Activated CD8-positive, alpha-beta memory T cell treated with anti-CD3 and anti-CD28 coated beads, Interleukin-2, amount 10 ng/mL, durations not matched to agents 7 days and 5 days (primary cell): ENCODE data around the gene ESM1. TPM values are rescaled to one million over a fixed set of nuclear protein-coding genes. Genes with fewer than 3 reads are reported as not detected.

Source experiments
- ATAC-seq: fragments of 150-1000 bp; cut with Tn5 transposase; one replicate; pipeline ENCODE4 v1.10.0; 2021; ENCODE audit warnings: moderate library complexity
- CTCF ChIA-PET: fragments of 350-600 bp; sonication (Branson Sonifier 250); formaldehyde crosslinking; loops from one replicate; lab custom pipeline; 2021; ENCODE audit warnings: antibody characterized with exemption; lab: Charles Lee
- DNase-seq: peaks from one replicate; pipeline ENCODE4 v3.0.0-alpha.2; 2020
- H3K27ac Mint-ChIP-seq: one replicate; pipeline ENCODE4 v1.8.0; 2021; ENCODE audit warnings: mild to moderate bottlenecking, mixed read lengths
- H3K27me3 Mint-ChIP-seq: one replicate; pipeline ENCODE4 v1.8.0; 2021; ENCODE audit warnings: mixed read lengths
- H3K36me3 Mint-ChIP-seq: one replicate; pipeline ENCODE4 v1.8.0; 2021; ENCODE audit warnings: mild to moderate bottlenecking, mixed read lengths
- H3K4me1 Mint-ChIP-seq: one replicate; pipeline ENCODE4 v1.8.0; 2021; ENCODE audit warnings: mixed read lengths
- H3K4me3 Mint-ChIP-seq: one replicate; pipeline ENCODE4 v1.8.0; 2021; ENCODE audit warnings: mild to moderate bottlenecking, moderate library complexity, mixed read lengths
- H3K9me3 Mint-ChIP-seq: one replicate; pipeline ENCODE4 v1.8.0; 2022; ENCODE audit warnings: low read depth, mixed read lengths
- total RNA-seq, 2 experiments: library from RNA; stranded (reverse); gene quantifications; one replicate each; pipeline ENCODE4 v1.2.3, GENCODE V29; 2021

ESM1 gene
- total RNA-seq, 2 experiments from 2014 or later: 0.21 to 0.38 TPM

DNA sequence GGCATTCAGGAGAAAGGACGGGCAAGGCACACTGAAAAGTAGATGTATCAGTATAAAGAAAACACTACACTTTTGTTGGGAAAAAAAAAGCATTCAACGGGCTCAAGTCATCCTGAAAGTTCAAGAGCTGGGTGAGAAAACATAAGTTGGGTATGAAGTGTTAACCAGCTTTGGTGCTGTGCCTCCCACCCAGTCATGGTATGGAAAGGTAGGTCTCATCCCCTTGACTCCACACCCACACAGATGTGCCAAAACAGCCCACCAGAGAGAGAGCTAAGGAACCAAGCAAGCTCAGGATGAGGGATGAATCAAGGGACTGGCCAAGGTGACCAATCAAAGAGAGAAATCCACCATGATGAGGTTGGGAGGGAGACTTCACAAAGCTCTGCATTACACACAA is 54.7 kb downstream of the ESM1 start:
- peak; percentile 47 for DNase-seq
- H3K27me3 Mint-ChIP-seq: peaks cover 24% of the 10 kb centered on the region
- peaks cover 15% of the 10 kb centered on the region for H3K4me1 Mint-ChIP-seq
- H3K36me3 Mint-ChIP-seq: peaks cover 12% of the 10 kb centered on the region
- H3K27ac Mint-ChIP-seq: no peak overlapping the region
- CTCF ChIA-PET: interaction anchor here (1.0 to 1.9 kb wide), 10 partner anchors 10 to 413 kb away, joined by 3 to 11 read pairs (median 5); partner anchors contain the start of gene SNX18
- no peak overlapping the region for H3K4me3 Mint-ChIP-seq
- peaks cover 3% of the 10 kb centered on the region for H3K9me3 Mint-ChIP-seq
- ATAC-seq: peak; percentile 48

Other genes starting within 250 kb of the ESM1 start
- gene GZMK, start 38.7 kb upstream of the ESM1 start, total RNA-seq: 10 to 100 TPM in 1 of 2 experiments, 1 to 10 TPM in 1; 5.8 to 16.6 TPM
- gene GZMA, start 117.1 kb upstream of the ESM1 start, total RNA-seq: 1,000 to 10,000 TPM in 1 of 2 experiments, 100 to 1,000 TPM in 1; 927 to 1,065 TPM
- gene GPX8, start 174.6 kb upstream of the ESM1 start, total RNA-seq: not detected
- gene CDC20B, start 187.6 kb upstream of the ESM1 start, total RNA-seq: under 1 TPM; 0.53 to 0.75 TPM
- gene MCIDAS, start 241.7 kb upstream of the ESM1 start, total RNA-seq: under 1 TPM in 1 of 2 experiments, not detected in 1; 0.21 TPM
- gene CCNO, start 248.0 kb upstream of the ESM1 start, total RNA-seq: under 1 TPM; 0.26 TPM